ENCODE measurements around the gene GNB4.

GNB4 gene

DNA sequence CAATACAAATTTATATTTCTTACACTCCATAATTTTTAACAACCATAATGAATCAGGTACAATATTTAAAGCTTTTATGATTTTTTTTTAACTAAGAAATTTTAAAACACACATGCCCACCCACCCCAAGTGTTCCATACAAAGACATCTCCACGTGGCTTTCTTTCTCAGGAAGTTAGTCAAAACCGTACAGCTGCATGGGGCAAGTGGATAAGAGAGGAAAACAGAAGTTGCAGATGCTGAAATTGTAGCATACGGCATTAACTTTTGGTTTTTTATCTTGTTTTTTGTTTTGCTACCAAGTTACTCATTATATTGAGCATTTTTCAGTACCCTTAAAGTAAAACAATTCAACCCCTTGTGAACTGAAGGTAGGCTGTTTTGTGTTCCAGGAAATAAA lies 14.8 kb downstream of the GNB4 start:
- Histone ChIP-seq H3K4me1 (ENCODE audit: control insufficient read depth in 1 of 2, insufficient read depth in 2 of 2, low read length in 2 of 2) (peaks cover 14 to 23% of the 10 kb centered on the region in 2 donors), H3K27ac (ENCODE audit: low read length) (no peak overlapping the region)

GRCh38 chr3:179432451-179432850 lies 18.8 kb downstream of the GNB4 start:
- Histone ChIP-seq H3K27ac (ENCODE audit: low read length) (no peak overlapping the region), H3K4me1 (ENCODE audit: control insufficient read depth in 1 of 2, insufficient read depth in 2 of 2, low read length in 2 of 2) (peaks cover 7 to 35% of the 10 kb centered on the region in 2 donors), H3K4me3 (ENCODE audit: low read depth in 1 of 2, low read length in 2 of 2) (no peak overlapping the region), H3K36me3 (ENCODE audit: control insufficient read depth in 1 of 2, insufficient read depth in 2 of 2, low read length in 2 of 2) (no peaks in the 10 kb centered on the region), H3K27me3 (ENCODE audit: low read depth, low read length) (no peaks in the 10 kb centered on the region), H3K9me3 (ENCODE audit: control insufficient read depth in 1 of 2, low read length in 2 of 2) (no peaks in the 10 kb centered on the region)

More for the DNA sequence above, 14.8 kb downstream of the GNB4 start:
- no peaks in the 10 kb centered on the region for H3K27me3 ChIP-seq (ENCODE audit: low read depth, low read length)
- H3K9me3 ChIP-seq (ENCODE audit: control insufficient read depth in 1 of 2, low read length in 2 of 2), result no peaks in the 10 kb centered on the region
- H3K36me3 ChIP-seq (ENCODE audit: control insufficient read depth in 1 of 2, insufficient read depth in 2 of 2, low read length in 2 of 2), result no peaks in the 10 kb centered on the region
- no peak overlapping the region for H3K4me3 ChIP-seq (ENCODE audit: low read depth in 1 of 2, low read length in 2 of 2)

GRCh38 chr3:179432021-179432420 lies 19.2 kb downstream of the GNB4 start:
- Histone ChIP-seq H3K36me3 (ENCODE audit: control insufficient read depth in 1 of 2, insufficient read depth in 2 of 2, low read length in 2 of 2) (no peaks in the 10 kb centered on the region), H3K4me1 (ENCODE audit: control insufficient read depth in 1 of 2, insufficient read depth in 2 of 2, low read length in 2 of 2) (peaks cover 7 to 35% of the 10 kb centered on the region in 2 donors), H3K9me3 (ENCODE audit: control insufficient read depth in 1 of 2, low read length in 2 of 2) (no peaks in the 10 kb centered on the region), H3K27me3 (ENCODE audit: low read depth, low read length) (no peaks in the 10 kb centered on the region), H3K4me3 (ENCODE audit: low read depth in 1 of 2, low read length in 2 of 2) (no peak overlapping the region), H3K27ac (ENCODE audit: low read length) (no peak overlapping the region)

- Histone ChIP-seq H3K9me3 (ENCODE audit: control insufficient read depth in 1 of 2, low read length in 2 of 2) (no peaks in the 10 kb centered on the region), H3K4me1 (ENCODE audit: control insufficient read depth in 1 of 2, insufficient read depth in 2 of 2, low read length in 2 of 2) (peaks cover 7 to 35% of the 10 kb centered on the region in 2 donors), H3K36me3 (ENCODE audit: control insufficient read depth in 1 of 2, insufficient read depth in 2 of 2, low read length in 2 of 2) (peaks cover 0 to under 1% of the 10 kb centered on the region in 2 donors), H3K27ac (ENCODE audit: low read length) (no peak overlapping the region), H3K27me3 (ENCODE audit: low read depth, low read length) (no peaks in the 10 kb centered on the region), H3K4me3 (ENCODE audit: low read depth in 1 of 2, low read length in 2 of 2) (no peak overlapping the region)
Measured at GRCh38 chr3:179430277-179430870, 20.9 kb downstream of the GNB4 start.

DNA sequence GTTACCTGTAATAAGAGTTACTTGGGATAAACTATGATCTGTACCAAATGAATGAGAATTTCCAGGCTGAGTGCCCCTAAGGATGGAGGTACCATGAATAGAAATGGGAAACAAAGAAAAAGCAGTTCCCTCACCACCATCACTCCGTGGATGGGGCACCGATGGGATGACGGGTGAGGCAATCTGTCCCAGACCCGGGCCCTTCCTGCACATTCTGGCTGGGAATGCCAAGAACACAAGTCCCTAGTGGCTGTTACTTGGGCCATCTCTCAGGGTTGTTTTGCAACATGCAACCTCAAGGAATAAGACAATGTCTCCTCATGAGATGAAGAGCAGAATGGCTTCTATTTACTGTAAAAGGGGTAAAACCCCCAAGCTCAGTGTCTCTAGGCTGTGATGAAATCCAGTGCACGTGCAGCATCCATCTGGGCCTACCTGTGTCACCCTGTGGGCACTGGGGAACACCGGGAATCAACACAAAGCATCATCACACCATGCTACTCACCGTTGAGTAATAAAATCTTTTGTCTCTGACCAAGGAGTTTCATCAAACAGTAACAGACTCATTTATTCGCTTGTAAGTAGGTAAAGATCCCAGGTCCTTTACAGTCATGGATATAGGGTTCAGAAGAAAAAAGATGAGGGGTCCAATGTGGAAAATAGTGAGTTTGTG lies 22.3 kb downstream of the GNB4 start:
- Histone ChIP-seq H3K27me3 (ENCODE audit: low read depth, low read length) (no peaks in the 10 kb centered on the region), H3K4me3 (ENCODE audit: low read depth in 1 of 2, low read length in 2 of 2) (no peak overlapping the region), H3K9me3 (ENCODE audit: control insufficient read depth in 1 of 2, low read length in 2 of 2) (no peaks in the 10 kb centered on the region), H3K4me1 (ENCODE audit: control insufficient read depth in 1 of 2, insufficient read depth in 2 of 2, low read length in 2 of 2) (peaks cover 7 to 35% of the 10 kb centered on the region in 2 donors), H3K27ac (ENCODE audit: low read length) (no peak overlapping the region), H3K36me3 (ENCODE audit: control insufficient read depth in 1 of 2, insufficient read depth in 2 of 2, low read length in 2 of 2) (peaks cover 8 to 14% of the 10 kb centered on the region in 2 donors)

GRCh38 chr3:179425075-179425474 lies 26.2 kb downstream of the GNB4 start:
- Histone ChIP-seq H3K4me3 (ENCODE audit: low read depth in 1 of 2, low read length in 2 of 2) (no peak overlapping the region), H3K27ac (ENCODE audit: low read length) (no peak overlapping the region), H3K9me3 (ENCODE audit: control insufficient read depth in 1 of 2, low read length in 2 of 2) (no peaks in the 10 kb centered on the region), H3K27me3 (ENCODE audit: low read depth, low read length) (no peaks in the 10 kb centered on the region), H3K4me1 (ENCODE audit: control insufficient read depth in 1 of 2, insufficient read depth in 2 of 2, low read length in 2 of 2) (peaks cover 0 to 18% of the 10 kb centered on the region in 2 donors), H3K36me3 (ENCODE audit: control insufficient read depth in 1 of 2, insufficient read depth in 2 of 2, low read length in 2 of 2) (peaks cover 11 to 17% of the 10 kb centered on the region in 2 donors)

DNA sequence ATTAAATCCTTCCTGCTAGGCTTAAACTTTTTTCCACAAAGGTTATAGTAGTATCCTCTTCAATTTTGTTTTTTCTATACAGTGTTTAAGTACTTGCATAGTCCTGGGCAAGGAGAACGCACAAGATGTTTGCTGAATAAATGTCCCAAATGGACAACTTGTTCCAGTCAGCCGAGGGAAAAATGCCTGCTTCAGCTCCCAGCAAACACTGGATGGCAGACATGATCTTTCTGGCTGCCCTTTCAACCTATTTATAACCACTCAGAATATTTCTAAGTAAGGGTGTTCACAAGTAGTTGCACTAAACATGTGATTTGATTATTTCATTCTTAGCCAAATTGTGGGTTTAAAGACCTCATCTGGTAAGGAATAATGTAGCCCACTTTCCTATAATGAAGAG lies 29.8 kb downstream of the GNB4 start:
- Histone ChIP-seq H3K4me3 (ENCODE audit: low read depth in 1 of 2, low read length in 2 of 2) (no peak overlapping the region), H3K27ac (ENCODE audit: low read length) (no peak overlapping the region), H3K4me1 (ENCODE audit: control insufficient read depth in 1 of 2, insufficient read depth in 2 of 2, low read length in 2 of 2) (peaks cover 0 to 14% of the 10 kb centered on the region in 2 donors), H3K36me3 (ENCODE audit: control insufficient read depth in 1 of 2, insufficient read depth in 2 of 2, low read length in 2 of 2) (peaks cover 19 to 36% of the 10 kb centered on the region in 2 donors), H3K9me3 (ENCODE audit: control insufficient read depth in 1 of 2, low read length in 2 of 2) (no peaks in the 10 kb centered on the region), H3K27me3 (ENCODE audit: low read depth, low read length) (no peaks in the 10 kb centered on the region)

GRCh38 chr3:179418610-179419009 lies 32.7 kb downstream of the GNB4 start:
- no peaks in the 10 kb centered on the region for H3K27me3 ChIP-seq (ENCODE audit: low read depth, low read length)
- H3K36me3 ChIP-seq (ENCODE audit: control insufficient read depth in 1 of 2, insufficient read depth in 2 of 2, low read length in 2 of 2), result peaks cover 8 to 22% of the 10 kb centered on the region in 2 donors
- H3K4me1 ChIP-seq (ENCODE audit: control insufficient read depth in 1 of 2, insufficient read depth in 2 of 2, low read length in 2 of 2), result peaks cover 0 to 14% of the 10 kb centered on the region in 2 donors
- no peaks in the 10 kb centered on the region for H3K9me3 ChIP-seq (ENCODE audit: control insufficient read depth in 1 of 2, low read length in 2 of 2)
- no peak overlapping the region for H3K4me3 ChIP-seq (ENCODE audit: low read depth in 1 of 2, low read length in 2 of 2)
- no peak overlapping the region for H3K27ac ChIP-seq (ENCODE audit: low read length)

GRCh38 chr3:179416681-179417080 lies 34.6 kb downstream of the GNB4 start:
- Histone ChIP-seq H3K4me1 (ENCODE audit: control insufficient read depth in 1 of 2, insufficient read depth in 2 of 2, low read length in 2 of 2) (peaks cover 0 to 8% of the 10 kb centered on the region in 2 donors), H3K27me3 (ENCODE audit: low read depth, low read length) (no peaks in the 10 kb centered on the region), H3K36me3 (ENCODE audit: control insufficient read depth in 1 of 2, insufficient read depth in 2 of 2, low read length in 2 of 2) (peaks cover 8 to 38% of the 10 kb centered on the region in 2 donors), H3K9me3 (ENCODE audit: control insufficient read depth in 1 of 2, low read length in 2 of 2) (no peaks in the 10 kb centered on the region), H3K4me3 (ENCODE audit: low read depth in 1 of 2, low read length in 2 of 2) (no peak overlapping the region), H3K27ac (ENCODE audit: low read length) (no peak overlapping the region)

- Histone ChIP-seq H3K27me3 (ENCODE audit: low read depth, low read length) (no peaks in the 10 kb centered on the region), H3K36me3 (ENCODE audit: control insufficient read depth in 1 of 2, insufficient read depth in 2 of 2, low read length in 2 of 2) (peaks cover 8 to 41% of the 10 kb centered on the region in 2 donors), H3K27ac (ENCODE audit: low read length) (no peak overlapping the region), H3K4me3 (ENCODE audit: low read depth in 1 of 2, low read length in 2 of 2) (no peak overlapping the region), H3K4me1 (ENCODE audit: control insufficient read depth in 1 of 2, insufficient read depth in 2 of 2, low read length in 2 of 2) (peaks cover 0 to 4% of the 10 kb centered on the region in 2 donors), H3K9me3 (ENCODE audit: control insufficient read depth in 1 of 2, low read length in 2 of 2) (no peaks in the 10 kb centered on the region)
Measured at GRCh38 chr3:179415377-179415776, 35.9 kb downstream of the GNB4 start.

DNA sequence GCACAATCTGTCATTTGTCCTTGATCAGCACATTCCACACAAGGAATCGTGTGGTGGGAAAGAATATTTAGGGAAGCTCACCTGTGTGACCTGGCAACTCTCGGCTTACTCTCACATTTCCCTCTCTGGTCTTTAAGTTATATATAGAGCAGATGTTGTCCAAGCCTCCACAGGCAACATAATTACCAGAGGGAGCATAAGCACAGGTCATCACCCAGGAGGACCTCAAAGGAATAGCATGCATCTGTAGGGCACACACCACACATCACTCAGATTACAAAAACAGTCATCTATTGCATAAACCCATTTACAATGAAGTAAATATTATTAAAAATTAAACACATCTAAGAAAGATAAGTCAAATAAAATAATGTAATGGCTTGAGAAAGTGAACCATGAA lies 36.5 kb downstream of the GNB4 start:
- Histone ChIP-seq H3K27me3 (ENCODE audit: low read depth, low read length) (no peaks in the 10 kb centered on the region), H3K4me3 (ENCODE audit: low read depth in 1 of 2, low read length in 2 of 2) (no peak overlapping the region), H3K36me3 (ENCODE audit: control insufficient read depth in 1 of 2, insufficient read depth in 2 of 2, low read length in 2 of 2) (peaks cover 8 to 41% of the 10 kb centered on the region in 2 donors), H3K27ac (ENCODE audit: low read length) (no peak overlapping the region), H3K4me1 (ENCODE audit: control insufficient read depth in 1 of 2, insufficient read depth in 2 of 2, low read length in 2 of 2) (peaks cover 0 to 4% of the 10 kb centered on the region in 2 donors), H3K9me3 (ENCODE audit: control insufficient read depth in 1 of 2, low read length in 2 of 2) (no peaks in the 10 kb centered on the region)

Measured in muscle layer of duodenum (tissue), 2 donors.